Activated naive CD4-positive, alpha-beta T cell treated with anti-CD3 and anti-CD28 coated beads, Interleukin-2, amount 10 ng/mL, durations not matched to agents 7 days and 5 days (primary cell): ENCODE data around the gene WLS.

Experiments used
- CTCF ChIA-PET: fragments of 350-600 bp; sonication (Branson Sonifier 250); formaldehyde crosslinking; loops from one replicate; lab custom pipeline; 2021; ENCODE audit warnings: antibody characterized with exemption; lab: Charles Lee
- DNase-seq: peaks from one replicate; pipeline ENCODE4 v3.0.0-alpha.2; 2020
- H3K27ac Mint-ChIP-seq: one replicate; pipeline ENCODE4 v1.8.0; 2021; ENCODE audit warnings: mild to moderate bottlenecking, moderate library complexity, mixed read lengths
- H3K27me3 Mint-ChIP-seq: one replicate; pipeline ENCODE4 v1.8.0; 2021; ENCODE audit warnings: mild to moderate bottlenecking, mixed read lengths
- H3K36me3 Mint-ChIP-seq: one replicate; pipeline ENCODE4 v1.8.0; 2021; ENCODE audit warnings: mixed read lengths
- H3K4me1 Mint-ChIP-seq: one replicate; pipeline ENCODE4 v1.8.0; 2021; ENCODE audit warnings: mixed read lengths
- H3K4me3 Mint-ChIP-seq: one replicate; pipeline ENCODE4 v1.8.0; 2021; ENCODE audit warnings: mild to moderate bottlenecking, moderate library complexity, mixed read lengths
- H3K9me3 Mint-ChIP-seq: one replicate; pipeline ENCODE4 v1.8.0; 2021; ENCODE audit warnings: mixed read lengths

Gene WLS

DNA sequence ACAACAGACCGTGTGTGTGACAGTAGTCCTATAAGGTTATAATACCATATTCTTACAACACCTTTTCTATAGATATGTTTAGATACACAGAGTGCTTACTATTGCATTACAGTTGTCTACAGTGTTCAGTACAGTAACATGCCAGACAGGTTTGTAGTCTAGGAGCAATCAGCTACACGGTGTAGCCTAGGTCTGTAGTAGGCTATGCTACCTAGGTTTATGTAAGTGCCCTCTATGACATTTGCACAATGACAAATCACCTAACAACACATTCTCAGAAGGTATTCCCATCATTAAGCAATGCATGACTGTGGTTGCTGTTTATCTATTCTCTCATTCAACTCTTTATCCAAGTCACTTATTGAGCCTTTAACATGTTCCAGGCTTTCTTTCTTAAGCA is 1.8 kb upstream of the WLS start:
- no peak for DNase-seq
- H3K36me3 Mint-ChIP-seq = no peaks in the 10 kb centered on the region
- no peak overlapping the region for H3K4me3 Mint-ChIP-seq
- H3K4me1 Mint-ChIP-seq = peaks cover 17% of the 10 kb centered on the region
- peaks cover 52% of the 10 kb centered on the region for H3K27me3 Mint-ChIP-seq
- no peak overlapping the region for H3K27ac Mint-ChIP-seq
- CTCF ChIA-PET = no interaction called here
- no peaks in the 10 kb centered on the region for H3K9me3 Mint-ChIP-seq

DNA sequence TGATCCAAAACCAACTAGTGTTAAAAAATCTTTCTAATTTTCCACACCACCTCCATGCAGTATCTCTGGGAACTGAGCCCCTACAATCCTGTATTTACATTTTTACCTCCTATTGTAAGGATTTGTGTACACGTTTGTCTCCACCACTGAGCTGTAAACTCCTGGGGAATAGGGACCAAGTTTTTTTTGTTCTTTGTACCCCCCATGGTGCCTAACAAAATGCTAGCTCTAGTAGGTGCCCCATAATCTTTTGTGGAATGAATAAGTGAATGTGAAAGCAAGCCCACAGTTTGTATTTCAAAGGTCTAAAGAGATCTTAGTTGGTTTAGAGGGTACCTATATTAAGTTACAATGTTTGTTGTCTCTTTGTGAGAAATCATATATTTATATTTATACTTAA is 879 bp upstream of the WLS start:
- CTCF ChIA-PET = no interaction called here
- no peak overlapping the region for H3K4me3 Mint-ChIP-seq
- peaks cover 17% of the 10 kb centered on the region for H3K4me1 Mint-ChIP-seq
- H3K27ac Mint-ChIP-seq = no peak overlapping the region
- no peaks in the 10 kb centered on the region for H3K36me3 Mint-ChIP-seq
- peaks cover 54% of the 10 kb centered on the region for H3K27me3 Mint-ChIP-seq
- no peak for DNase-seq
- H3K9me3 Mint-ChIP-seq = no peaks in the 10 kb centered on the region

DNA sequence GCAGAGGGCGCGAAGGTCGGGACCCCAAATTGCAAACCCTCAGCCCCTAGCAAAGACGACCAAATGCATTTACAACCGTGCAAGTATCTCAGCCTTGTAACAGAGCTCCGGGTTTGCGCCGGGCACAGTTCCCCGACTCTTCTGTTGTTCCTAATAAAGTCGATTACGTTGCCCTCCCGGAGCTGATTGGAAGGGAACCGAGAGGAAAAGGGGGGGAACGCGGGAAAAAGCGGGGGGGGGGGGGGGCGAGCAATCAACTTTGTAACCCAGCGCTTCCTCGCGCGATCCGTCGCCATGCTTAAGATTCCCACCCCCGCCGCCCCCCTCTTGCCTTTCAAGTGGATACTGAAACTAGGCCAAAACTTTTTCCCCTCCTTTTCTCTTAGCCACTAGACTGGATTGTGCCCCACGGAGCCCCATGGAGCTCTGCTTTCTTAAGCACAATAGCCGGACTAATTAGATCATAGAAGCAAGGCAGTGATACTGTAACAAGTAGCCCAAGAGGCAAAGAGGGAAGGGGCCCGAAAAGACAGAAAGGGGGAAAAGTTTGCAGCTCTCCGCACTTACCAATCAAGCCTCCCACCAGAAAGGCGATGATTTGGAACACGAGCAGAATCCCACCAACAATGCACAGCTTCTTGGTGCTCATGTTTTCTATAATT is 565 bp downstream of the WLS start:
- Mint-ChIP-seq H3K27ac (no peak overlapping the region), H3K27me3 (peaks cover 54% of the 10 kb centered on the region), H3K4me1 (peaks cover 17% of the 10 kb centered on the region), H3K36me3 (no peaks in the 10 kb centered on the region), H3K9me3 (no peaks in the 10 kb centered on the region), H3K4me3 (no peak overlapping the region)
- CTCF ChIA-PET = interaction anchor here (0.9 to 1.3 kb wide), 2 partner anchors 74 to 111 kb away, joined by 3 to 4 read pairs; no protein-coding TSS in a partner anchor
- no peak for DNase-seq

DNA sequence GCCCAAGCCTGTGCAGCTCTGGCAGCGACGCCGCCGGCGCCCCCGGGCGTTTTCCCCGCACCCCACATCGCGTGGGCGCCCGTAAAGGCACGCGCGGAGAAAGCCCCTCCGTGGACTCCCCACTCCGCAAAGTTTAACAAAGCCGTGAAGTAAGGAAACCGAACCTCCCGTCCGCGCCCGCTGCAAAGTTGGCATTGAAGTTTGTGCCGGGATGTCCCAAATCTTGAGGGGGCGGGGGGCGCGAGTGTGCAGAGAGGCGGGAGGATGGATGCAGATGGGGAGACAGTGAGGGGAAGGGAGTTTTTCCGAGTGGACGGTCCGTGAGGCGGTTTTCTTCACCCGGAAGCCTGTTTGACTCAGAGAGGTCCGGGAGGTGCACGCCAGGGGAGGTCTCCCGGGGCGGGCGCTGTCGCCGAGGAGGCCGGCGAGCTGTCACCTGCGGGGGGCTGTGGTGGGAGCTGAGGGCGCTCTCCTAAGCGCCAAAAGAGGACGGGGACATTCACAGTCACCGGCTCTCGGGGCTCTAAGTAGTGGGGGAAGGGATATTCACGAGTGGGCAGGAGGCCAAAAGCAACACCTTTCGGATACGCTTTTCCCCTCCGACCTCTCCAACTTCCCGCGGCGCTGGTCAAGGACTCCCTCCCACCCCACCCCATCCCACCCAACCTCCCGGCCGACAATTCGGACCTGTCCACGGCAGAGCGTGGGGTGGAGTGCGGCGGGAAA is 1.3 kb downstream of the WLS start:
- peaks cover 17% of the 10 kb centered on the region for H3K4me1 Mint-ChIP-seq
- DNase-seq = peak; percentile 20
- H3K9me3 Mint-ChIP-seq = no peaks in the 10 kb centered on the region
- H3K27me3 Mint-ChIP-seq = peaks cover 54% of the 10 kb centered on the region
- CTCF ChIA-PET = interaction anchor here (0.9 to 1.3 kb wide), 2 partner anchors 73 to 111 kb away, joined by 3 to 4 read pairs; no protein-coding TSS in a partner anchor
- H3K36me3 Mint-ChIP-seq = no peaks in the 10 kb centered on the region
- no peak overlapping the region for H3K4me3 Mint-ChIP-seq
- no peak overlapping the region for H3K27ac Mint-ChIP-seq

- CTCF ChIA-PET = interaction anchor here (0.6 kb wide), 1 partner anchor 29 kb away, joined by 3 read pairs; no protein-coding TSS in a partner anchor
- peaks cover 54% of the 10 kb centered on the region for H3K27me3 Mint-ChIP-seq
- no peaks in the 10 kb centered on the region for H3K9me3 Mint-ChIP-seq
- H3K4me3 Mint-ChIP-seq = no peak overlapping the region
- DNase-seq = no peak
- H3K36me3 Mint-ChIP-seq = no peaks in the 10 kb centered on the region
- no peak overlapping the region for H3K27ac Mint-ChIP-seq
- H3K4me1 Mint-ChIP-seq = peaks cover 17% of the 10 kb centered on the region
Observed at GRCh38 chr1:68230484-68230802, 1.9 kb downstream of the WLS start.

- DNase-seq = no peak
- H3K36me3 Mint-ChIP-seq = no peaks in the 10 kb centered on the region
- CTCF ChIA-PET = interaction anchor here (0.6 kb wide), 1 partner anchor 30 kb away, joined by 3 read pairs; no protein-coding TSS in a partner anchor
- no peaks in the 10 kb centered on the region for H3K9me3 Mint-ChIP-seq
- H3K27ac Mint-ChIP-seq = no peak overlapping the region
- H3K4me3 Mint-ChIP-seq = no peak overlapping the region
- H3K27me3 Mint-ChIP-seq = peaks cover 51% of the 10 kb centered on the region
- H3K4me1 Mint-ChIP-seq = peaks cover 17% of the 10 kb centered on the region
Observed at GRCh38 chr1:68229650-68230483, 2.5 kb downstream of the WLS start.

GRCh38 chr1:68228851-68229250 is 3.5 kb downstream of the WLS start:
- no peak overlapping the region for H3K4me3 Mint-ChIP-seq
- no peak for DNase-seq
- peaks cover 17% of the 10 kb centered on the region for H3K4me1 Mint-ChIP-seq
- H3K36me3 Mint-ChIP-seq = no peaks in the 10 kb centered on the region
- CTCF ChIA-PET = no interaction called here
- no peak overlapping the region for H3K27ac Mint-ChIP-seq
- peaks cover 49% of the 10 kb centered on the region for H3K27me3 Mint-ChIP-seq
- H3K9me3 Mint-ChIP-seq = no peaks in the 10 kb centered on the region

- CTCF ChIA-PET = no interaction called here
Observed at GRCh38 chr1:68227598-68227997, 4.7 kb downstream of the WLS start.

GRCh38 chr1:68225781-68226180 is 6.5 kb downstream of the WLS start:
- Mint-ChIP-seq H3K27ac (no peak overlapping the region), H3K4me3 (no peak overlapping the region), H3K4me1 (peaks cover 4% of the 10 kb centered on the region), H3K9me3 (no peaks in the 10 kb centered on the region), H3K27me3 (peaks cover 20% of the 10 kb centered on the region), H3K36me3 (no peaks in the 10 kb centered on the region)
- DNase-seq = no peak
- CTCF ChIA-PET = no interaction called here

More at GRCh38 chr1:68227598-68227997, 4.7 kb downstream of the WLS start:
- Mint-ChIP-seq H3K27ac (no peak overlapping the region), H3K4me3 (no peak overlapping the region), H3K9me3 (no peaks in the 10 kb centered on the region), H3K27me3 (peaks cover 38% of the 10 kb centered on the region), H3K4me1 (peaks cover 11% of the 10 kb centered on the region), H3K36me3 (no peaks in the 10 kb centered on the region)
- DNase-seq = no peak

GRCh38 chr1:68223687-68224086 is 8.6 kb downstream of the WLS start:
- CTCF ChIA-PET = no interaction called here
- no peak overlapping the region for H3K4me3 Mint-ChIP-seq
- H3K4me1 Mint-ChIP-seq = no peaks in the 10 kb centered on the region
- no peaks in the 10 kb centered on the region for H3K36me3 Mint-ChIP-seq
- no peaks in the 10 kb centered on the region for H3K9me3 Mint-ChIP-seq
- no peak overlapping the region for H3K27ac Mint-ChIP-seq
- no peaks in the 10 kb centered on the region for H3K27me3 Mint-ChIP-seq
- DNase-seq = no peak

GRCh38 chr1:68221980-68222373 is 10.3 kb downstream of the WLS start:
- H3K4me3 Mint-ChIP-seq = no peak overlapping the region
- no peaks in the 10 kb centered on the region for H3K4me1 Mint-ChIP-seq
- DNase-seq = no peak
- no peaks in the 10 kb centered on the region for H3K9me3 Mint-ChIP-seq
- H3K36me3 Mint-ChIP-seq = no peaks in the 10 kb centered on the region
- H3K27me3 Mint-ChIP-seq = no peaks in the 10 kb centered on the region
- H3K27ac Mint-ChIP-seq = no peak overlapping the region
- CTCF ChIA-PET = no interaction called here

GRCh38 chr1:68221001-68221979 is 11.0 kb downstream of the WLS start:
- Mint-ChIP-seq H3K9me3 (no peaks in the 10 kb centered on the region), H3K36me3 (no peaks in the 10 kb centered on the region), H3K27me3 (no peaks in the 10 kb centered on the region), H3K4me1 (no peaks in the 10 kb centered on the region), H3K27ac (no peak overlapping the region), H3K4me3 (no peak overlapping the region)
- CTCF ChIA-PET = no interaction called here
- no peak for DNase-seq

DNA sequence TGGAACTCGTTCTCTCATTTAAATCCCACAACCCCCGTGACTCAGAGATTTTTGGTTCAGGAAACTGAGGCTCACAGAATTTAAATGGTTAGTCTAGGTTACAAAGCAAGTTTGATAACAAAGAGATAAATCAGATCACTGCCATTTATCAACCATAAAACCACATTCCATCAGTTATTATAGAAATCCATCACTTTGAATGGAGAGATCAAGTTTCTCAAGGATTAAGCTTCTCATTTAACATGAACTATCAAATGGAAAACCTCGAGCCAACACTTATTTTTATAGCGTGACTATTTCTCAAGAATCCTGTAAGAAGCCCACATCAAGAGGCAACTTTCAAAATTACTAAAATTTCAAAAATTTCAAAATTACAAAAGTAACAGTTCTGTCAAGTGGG is 11.9 kb downstream of the WLS start:
- no peak for DNase-seq
- Mint-ChIP-seq H3K27ac (no peak overlapping the region), H3K27me3 (no peaks in the 10 kb centered on the region), H3K4me1 (no peaks in the 10 kb centered on the region), H3K4me3 (no peak overlapping the region), H3K9me3 (no peaks in the 10 kb centered on the region), H3K36me3 (no peaks in the 10 kb centered on the region)
- CTCF ChIA-PET = no interaction called here
